NCI-H2081 treated with DMSO at 0.1 percent for 48 hours (cell line): ENCODE measurements around the gene PKP4.
A peak's percentile ranks its signal among the peaks of the same experiment; 100 is the strongest.
"Not testable (repeated sequence)": the region's sequence is repeated elsewhere in the genome, so short reads cannot be mapped to it uniquely, and the experiment has no call there.

ENCODE experiments used
- DNase-seq: peaks from one replicate; lab custom pipeline; 2025; lab: John Stamatoyannopoulos, UW

Gene PKP4, protein sequence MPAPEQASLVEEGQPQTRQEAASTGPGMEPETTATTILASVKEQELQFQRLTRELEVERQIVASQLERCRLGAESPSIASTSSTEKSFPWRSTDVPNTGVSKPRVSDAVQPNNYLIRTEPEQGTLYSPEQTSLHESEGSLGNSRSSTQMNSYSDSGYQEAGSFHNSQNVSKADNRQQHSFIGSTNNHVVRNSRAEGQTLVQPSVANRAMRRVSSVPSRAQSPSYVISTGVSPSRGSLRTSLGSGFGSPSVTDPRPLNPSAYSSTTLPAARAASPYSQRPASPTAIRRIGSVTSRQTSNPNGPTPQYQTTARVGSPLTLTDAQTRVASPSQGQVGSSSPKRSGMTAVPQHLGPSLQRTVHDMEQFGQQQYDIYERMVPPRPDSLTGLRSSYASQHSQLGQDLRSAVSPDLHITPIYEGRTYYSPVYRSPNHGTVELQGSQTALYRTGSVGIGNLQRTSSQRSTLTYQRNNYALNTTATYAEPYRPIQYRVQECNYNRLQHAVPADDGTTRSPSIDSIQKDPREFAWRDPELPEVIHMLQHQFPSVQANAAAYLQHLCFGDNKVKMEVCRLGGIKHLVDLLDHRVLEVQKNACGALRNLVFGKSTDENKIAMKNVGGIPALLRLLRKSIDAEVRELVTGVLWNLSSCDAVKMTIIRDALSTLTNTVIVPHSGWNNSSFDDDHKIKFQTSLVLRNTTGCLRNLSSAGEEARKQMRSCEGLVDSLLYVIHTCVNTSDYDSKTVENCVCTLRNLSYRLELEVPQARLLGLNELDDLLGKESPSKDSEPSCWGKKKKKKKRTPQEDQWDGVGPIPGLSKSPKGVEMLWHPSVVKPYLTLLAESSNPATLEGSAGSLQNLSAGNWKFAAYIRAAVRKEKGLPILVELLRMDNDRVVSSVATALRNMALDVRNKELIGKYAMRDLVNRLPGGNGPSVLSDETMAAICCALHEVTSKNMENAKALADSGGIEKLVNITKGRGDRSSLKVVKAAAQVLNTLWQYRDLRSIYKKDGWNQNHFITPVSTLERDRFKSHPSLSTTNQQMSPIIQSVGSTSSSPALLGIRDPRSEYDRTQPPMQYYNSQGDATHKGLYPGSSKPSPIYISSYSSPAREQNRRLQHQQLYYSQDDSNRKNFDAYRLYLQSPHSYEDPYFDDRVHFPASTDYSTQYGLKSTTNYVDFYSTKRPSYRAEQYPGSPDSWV

DNA sequence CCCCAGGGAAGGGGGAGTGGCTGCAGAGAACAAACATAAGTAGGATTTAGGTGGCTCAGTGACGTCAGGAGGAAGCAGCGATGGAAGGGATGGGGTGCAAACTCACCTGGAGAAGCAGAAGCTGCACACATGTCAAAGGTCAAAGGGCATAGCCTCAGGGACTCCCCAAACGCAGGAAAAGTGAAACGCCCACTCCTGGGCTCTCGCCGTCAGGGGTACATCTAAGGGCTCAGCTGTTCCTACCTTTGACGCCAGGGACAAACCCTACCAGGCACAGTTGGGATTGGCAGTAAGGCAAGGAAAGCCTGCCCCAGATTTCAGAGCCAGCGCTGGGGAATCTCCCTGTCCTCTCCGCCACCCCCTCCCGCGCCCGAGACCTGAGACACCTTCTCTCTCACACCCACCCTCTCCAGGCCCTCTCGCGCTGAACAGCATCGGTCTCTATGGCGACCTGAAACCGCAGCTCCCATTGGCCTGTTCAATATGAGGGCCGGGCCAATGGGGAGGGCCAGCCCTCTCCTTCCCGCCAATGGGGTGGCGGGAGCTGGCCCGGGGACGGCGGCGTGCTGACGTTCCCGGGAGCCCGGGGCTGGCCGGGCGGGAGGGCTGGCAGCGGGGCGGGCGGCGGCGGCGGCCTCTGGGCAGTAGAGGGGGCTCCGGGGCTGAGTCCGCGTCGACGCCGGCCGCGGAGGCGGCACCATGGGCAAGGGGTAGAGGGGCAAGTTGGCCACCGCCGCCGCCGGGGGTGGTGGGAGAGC is at the start of gene PKP4, which contains the start of gene CCDC148:
PKP4 (plus strand) TSS at position 644 of the 758 bp plus-strand sequence. CDS start 76,233 bp downstream, outside the sequence.
CCDC148 (minus strand) TSS at position 445 of the 758 bp plus-strand sequence; CDS start at position 131, 314 bp downstream.
- DNase-seq, result peak; percentile 36

DNA sequence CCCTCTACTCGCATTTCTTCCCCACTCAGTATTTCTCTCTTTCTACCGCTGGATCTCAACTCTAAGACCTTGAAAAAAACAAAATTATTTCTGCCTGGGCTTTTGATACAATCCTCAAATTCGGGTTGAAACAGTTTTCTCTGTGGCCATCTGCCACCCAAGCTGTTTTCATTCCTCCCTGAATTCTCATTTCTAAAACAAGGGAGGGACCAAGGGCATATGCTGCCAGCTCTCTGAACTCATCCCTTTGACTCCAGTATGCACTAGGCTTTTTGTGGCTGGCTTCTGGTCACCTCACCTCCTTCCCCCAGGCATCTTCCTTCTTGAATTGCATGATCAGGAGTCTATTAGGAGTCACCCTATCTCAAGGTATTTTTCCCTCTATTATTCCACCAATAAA is 49.7 kb upstream of the PKP4 start:
- DNase-seq, result no peak

DNA sequence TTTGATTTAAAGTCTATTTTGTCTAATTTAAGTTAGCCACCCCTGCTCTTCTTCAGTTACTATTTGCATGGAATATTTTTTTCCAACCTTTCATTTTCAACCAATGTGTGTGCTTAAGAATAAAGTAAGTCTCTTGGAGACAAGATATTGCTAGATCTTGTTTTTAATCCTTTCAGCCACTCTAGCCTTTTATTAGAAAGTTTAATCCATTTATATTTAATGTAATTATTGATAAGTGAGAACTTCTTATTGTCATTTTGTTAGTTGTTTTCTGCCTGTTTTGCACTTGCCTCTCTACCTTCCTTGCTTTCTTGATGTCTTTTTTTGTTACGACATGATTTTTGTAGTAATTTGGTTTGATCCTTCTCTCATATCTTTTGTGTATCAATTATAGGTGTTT is 46.6 kb upstream of the PKP4 start:
- DNase-seq, result no peak

DNA sequence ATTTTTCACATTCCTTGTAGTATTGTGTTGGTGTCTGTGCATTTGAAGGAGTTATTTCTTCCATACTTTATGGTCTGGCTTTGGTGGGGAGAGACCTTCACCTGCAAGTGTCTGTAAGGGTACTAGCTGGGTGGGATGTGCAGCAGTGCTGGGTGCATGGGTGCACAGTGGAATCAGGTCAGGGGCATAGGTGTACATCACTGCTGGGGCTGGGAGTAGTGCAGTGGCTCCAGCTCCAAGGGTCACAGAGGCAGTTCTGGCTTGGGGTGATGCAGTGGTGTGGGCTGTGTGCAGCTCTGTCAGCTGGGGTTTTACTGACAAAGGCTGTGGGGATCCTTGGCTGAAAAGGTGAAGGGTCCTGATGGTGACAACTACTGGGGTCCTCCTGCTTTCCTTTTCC is 45.0 kb upstream of the PKP4 start:
- no peak for DNase-seq

DNA sequence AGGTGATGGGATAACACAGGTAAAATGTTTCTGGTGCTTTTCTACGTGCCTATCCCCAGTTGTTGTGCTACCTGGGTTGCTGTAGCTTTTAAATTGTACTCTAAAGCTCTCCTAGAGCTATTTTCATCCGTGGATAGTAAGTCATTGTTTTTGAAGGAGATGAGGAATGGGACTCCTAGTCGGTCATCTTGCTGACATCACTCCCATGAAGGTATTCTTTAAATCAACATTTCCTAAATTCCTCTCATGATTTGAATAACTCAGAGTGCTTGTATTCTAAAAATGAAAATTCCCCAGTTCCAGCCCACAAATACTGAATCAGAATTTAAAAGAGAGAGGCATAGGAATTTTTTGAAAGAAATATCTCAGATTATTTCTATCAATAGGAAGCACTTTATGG is 44.5 kb upstream of the PKP4 start:
- no peak for DNase-seq

DNA sequence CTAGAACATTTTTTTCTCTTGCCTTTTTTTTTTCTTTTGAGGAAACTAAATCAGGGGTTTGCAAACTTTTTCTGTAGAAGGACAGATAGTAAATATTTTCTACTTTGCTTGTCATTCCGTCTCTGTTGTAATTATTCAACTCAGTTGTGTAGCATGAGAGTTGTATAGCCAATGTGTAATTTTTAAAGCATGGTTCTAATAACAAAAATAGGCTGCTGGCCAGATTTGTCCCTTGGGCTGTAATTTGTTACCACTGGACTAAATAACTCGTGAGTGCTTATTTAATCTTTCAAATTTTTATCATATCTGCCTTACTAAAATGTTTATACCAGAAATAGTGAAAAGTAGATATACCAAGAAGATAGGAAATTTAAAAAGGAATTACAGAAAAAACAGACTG is 43.2 kb upstream of the PKP4 start:
- DNase-seq, result no peak

DNA sequence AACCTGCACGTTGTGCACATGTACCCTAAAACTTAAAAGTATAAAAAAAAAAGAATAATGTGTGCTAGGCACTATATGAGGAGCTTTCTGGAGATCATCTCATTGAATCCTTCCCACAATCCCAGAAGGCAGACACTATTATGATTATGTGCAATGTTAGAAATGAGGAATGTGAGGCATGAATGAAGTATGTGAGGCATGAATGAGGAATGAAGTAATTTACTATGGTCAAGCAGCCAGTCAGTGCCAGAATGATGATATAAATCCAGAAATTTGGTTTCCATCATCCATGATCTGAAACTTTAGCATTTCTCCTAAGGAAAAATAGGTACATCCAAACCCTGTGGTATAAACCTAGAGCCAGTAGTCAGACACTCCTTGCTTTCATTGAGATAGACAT is 42.2 kb upstream of the PKP4 start:
- no peak for DNase-seq

DNA sequence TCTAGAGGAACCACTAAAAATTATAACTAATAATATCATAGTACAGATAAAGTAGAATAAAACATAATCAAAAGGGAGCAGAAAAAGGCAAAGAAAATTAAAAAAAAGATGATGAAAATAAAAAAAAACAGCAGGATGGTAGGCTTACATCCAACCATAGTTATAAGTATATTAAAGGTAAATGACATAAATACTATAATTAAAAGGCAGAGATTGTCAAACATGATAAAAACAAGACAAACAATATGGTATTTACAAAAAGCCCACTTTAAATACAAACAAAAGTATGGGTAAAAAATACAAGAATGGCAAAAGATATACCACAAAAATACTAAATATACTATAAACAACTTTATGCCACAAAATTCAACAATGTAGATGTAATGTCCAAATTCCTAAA is 24.6 kb upstream of the PKP4 start:
- no peak for DNase-seq

DNA sequence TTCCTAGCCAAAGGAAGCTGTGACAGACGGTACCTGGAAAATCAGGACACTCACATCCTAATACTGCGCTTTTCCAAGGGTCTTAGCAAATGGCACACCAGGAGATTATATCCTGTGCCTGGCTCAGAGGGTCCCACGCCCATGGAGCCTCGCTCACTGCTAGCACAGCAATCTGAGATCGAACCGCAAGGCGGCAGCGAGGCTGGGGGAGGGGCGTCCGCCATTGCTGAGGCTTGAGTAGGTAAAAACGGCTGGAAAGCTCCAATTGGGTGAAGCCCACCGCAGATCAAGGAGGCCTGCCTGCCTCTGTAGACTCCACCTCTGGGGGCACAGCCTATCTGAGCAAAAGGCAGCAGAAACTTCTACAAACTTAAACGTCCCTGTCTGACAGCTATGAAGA is 23.0 kb upstream of the PKP4 start:
- DNase-seq, result not testable (repeated sequence)

DNA sequence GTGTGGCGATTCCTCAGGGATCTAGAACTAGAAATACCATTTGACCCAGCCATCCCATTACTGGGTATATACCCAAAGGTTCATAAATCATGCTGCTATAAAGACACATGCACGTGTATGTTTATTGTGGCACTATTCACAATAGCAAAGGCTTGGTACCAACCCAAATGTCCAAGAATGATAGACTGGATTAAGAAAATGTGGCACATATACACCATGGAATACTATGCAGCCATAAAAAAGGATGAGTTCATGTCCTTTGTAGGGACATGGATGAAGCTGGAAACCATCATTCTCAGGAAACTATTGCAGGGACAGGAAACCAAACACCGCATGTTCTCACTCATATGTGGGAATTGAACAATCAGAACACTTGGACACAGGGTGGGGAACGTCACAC is 17.7 kb upstream of the PKP4 start:
- DNase-seq, result not testable (repeated sequence)

DNA sequence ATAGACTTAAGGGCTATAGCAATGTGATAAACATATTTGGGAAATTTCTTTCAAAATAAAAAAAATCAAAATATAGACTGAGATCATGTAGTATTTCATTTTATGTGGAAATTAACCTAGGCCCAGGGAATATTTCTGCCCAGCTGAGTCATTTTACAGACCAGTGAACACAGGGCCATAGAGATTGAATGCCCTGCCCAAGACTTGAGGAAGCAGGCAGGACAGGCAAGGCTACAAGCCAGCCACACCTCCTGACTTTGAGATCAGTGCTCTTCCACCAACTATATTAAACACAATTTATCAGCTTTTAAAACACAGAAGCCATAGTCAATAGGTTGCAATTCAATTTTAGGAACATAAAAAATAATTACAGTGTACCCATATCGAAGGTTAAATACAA is 13.1 kb upstream of the PKP4 start:
- no peak for DNase-seq

DNA sequence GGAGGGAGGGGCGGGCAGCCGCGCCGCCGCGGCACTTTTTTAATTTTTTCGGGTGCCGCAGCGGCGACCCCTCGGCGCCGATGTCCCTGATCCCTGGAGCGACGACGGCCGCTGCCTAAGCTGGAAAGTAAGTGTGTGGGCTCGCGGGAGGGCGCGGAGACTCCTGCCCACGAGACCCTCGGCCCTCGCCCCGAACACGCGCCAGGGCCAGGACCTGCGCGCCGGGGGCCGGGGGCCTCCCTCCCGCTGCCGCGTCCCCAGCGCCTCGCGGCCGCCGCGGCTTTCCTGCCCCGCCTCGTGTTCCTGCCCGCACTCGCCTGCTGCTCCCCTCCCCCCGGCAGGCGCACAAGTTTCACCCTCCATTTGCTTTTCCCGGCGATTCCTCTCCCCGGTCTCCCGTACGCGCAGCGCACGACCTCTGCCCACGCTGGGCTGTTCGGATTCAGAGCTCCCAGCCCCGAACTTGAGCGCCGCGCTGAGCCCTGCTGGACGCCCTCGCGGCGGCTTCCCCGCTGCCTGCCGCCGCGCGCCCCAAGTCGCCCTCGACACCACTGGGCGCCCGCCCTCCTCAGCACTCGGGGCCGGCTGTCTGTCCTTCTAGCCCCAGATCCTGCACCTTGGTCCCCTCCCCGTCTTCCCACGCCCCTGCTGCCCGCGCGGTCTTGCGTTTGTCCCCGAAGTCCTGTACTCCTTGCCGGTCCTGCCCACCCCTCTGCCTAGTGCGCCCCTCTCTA is 507 bp downstream of the PKP4 start:
- DNase-seq, result no peak

DNA sequence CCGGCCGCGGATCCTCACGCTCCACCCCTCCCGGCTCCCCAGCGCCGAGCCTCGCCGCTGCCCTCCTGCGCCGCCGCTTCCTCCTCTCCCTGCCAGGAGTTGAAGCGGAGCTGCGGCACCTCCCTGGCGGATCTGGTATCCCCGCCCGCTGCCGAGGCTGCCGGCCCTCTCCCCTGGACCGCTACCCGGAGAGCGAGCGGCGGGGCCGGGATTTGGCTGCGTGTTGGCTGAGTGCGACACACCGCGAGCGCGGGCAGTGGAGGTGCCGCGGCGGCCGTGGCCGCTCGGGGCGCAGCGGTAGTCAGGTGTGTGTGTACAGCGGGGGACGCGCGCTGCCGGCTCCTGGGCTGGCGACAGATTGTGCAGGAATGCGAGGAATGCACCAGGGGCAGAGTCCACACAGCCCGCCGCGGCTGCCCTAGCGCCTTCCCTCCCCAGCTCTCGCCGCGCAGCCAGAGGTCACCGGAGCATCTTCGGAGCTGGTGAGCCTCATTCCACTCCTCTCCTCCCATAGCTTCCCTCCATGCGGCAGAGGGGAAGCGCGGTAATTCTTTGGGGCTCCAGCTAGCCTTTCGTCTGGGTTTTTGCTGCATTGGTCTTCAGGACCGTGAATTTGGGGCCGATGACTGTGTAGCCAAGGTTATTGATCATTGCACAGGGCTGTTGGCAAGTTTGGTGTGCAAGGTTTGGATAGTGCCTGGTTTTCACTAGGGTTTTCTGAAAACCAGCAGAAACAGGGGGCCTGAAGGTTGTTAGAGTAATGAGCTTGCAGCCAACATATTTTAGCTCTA is 1.3 kb downstream of the PKP4 start:
- no peak for DNase-seq

DNA sequence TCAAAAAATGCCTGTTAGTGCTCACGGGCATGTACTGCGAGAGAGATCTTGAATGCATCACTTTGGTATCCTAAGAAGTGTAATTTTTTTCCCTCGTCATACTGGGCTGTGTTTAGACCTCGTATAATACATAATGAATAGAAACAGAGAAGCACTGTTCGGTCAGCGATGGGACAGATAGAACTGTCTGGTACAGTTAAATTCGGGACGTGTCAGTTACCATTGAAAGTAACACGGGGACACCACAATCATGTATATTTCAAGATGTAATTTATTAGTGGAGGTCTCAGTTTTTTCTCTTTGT is 1.8 kb downstream of the PKP4 start:
- DNase-seq, result no peak

DNA sequence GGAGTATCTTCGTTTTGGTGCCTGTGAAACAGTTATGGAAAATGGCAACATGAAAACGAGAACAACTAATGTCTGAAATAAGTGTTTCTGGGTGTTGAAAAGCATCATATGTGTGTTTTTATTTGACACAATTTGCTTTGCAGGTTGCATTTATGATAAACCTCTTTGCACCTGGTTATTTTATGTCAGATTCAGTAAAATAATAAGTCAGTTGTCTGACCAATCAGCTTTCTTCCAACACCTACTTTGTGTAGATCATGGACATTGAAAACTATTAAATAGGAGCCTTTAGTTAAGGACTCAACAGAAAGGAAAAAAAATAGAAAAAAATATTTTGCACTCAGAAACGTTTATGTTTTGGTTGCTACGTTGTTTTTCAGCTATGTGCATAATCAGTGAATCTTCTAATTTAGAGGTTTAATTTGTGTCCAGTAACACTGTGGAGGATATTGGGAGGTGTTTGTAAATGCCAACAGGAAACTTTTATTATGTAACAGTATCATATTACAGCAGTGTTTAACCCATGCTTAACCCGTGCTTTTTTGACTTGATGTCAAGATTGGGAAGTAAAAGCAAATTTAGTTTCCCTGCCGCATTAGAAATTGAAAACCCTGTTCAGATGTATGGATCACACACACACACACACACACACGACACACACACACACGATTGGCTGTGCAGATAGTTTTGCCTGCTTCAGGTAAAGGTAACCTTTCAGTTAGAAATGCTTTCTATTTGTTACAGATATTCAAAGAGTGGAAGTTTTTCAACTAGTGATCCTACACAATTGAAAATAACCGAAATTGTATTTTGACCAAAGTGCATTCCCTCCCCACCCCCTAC is 2.6 kb downstream of the PKP4 start:
- DNase-seq, result no peak

DNA sequence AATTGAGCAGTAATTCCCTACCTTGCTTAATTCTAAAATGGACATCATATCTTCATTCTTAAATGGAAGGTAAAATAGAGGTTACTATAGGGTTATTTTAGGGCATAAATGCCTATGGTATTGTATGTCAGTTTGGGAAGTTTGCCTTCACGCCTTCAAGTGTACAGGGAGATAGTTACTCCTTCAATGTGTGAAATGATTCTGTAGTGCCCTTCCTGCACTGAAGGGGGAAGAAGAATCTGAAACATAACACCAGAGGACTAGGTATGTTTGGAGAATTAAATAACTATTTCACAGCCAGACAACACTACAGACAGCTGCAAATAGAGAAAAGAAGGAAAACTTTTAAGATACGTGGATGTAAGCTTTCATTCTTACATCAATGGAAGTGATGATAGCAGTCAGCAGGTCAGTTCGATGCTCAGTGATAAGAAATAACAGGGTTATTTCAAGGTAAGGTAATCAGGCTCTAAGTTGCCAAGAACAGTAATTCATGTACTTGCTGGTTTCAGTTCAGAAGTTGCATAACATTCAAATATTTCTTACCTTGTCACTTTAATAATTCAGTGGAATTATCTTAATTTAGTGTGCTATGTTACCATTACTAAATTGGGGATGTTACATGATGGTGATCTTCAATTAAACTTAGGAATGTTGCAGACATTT is 4.0 kb downstream of the PKP4 start:
- DNase-seq, result no peak

DNA sequence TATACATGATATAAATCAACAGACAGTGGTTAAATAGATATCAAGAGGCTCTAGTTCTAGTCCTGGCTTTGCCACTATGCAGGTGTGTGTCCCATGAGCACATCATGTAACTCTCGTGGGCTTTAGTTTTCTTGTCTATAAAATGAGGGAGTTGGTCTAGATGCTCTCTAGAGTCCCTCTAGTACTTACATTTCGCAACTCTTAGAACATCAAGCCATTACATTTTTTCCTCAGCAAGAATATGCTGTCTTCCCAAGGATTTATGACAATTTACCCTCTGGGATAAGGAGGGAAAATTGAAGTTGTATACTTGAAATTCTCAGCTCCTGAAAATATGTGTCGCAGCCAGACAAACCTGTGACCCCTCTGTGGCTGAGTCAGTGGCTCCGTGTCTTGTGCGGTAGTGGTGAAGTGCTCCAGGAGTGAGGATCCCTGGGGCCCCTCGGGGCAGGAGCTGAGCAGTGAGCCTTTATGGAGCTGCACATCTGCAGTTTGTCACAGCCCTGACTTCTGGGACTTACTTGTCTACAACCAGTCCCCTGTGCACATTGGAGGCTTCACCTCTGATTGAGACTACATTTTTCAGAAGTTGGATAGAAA is 6.8 kb downstream of the PKP4 start:
- DNase-seq, result no peak
